SK-N-MC (cell line): ENCODE results near the gene SSR3.

Experiments
- DNase-seq: peaks from one replicate; pipeline ENCODE4 v3.0.0-alpha.2; 2011; ENCODE audit warnings: low read depth, low spot score
- H3K27ac ChIP-seq: fragments of 200-600 bp; sonication (generic); 2 replicates; pipeline ENCODE4 v1.5.1; 2016; ENCODE audit warnings: mixed run types
- H3K36me3 ChIP-seq: fragments of 200-600 bp; sonication (generic); 2 replicates; pipeline ENCODE4 v1.6.1; 2017; ENCODE audit warnings: antibody characterized with exemption, low read length, mixed read lengths; ENCODE audit not compliant: insufficient read depth
- H3K4me3 ChIP-seq: fragments of 200-600 bp; sonication (generic); 2 replicates; pipeline ENCODE4 v1.5.1; 2016
- H3K9ac ChIP-seq: fragments of 200-600 bp; sonication (generic); 2 replicates; pipeline ENCODE4 v1.8.0; 2017; ENCODE audit warnings: mixed run types, mixed read lengths; ENCODE audit not compliant: insufficient read length
- H3K9me3 ChIP-seq: fragments of 200-600 bp; sonication (generic); 2 replicates; pipeline ENCODE4 v1.6.1; 2017; ENCODE audit warnings: low read depth, mild to moderate bottlenecking, antibody characterized with exemption, low read length, moderate library complexity, mixed read lengths
- EZH2 ChIP-seq: fragments of 200-600 bp; sonication (generic); IDR thresholded peaks from one replicate; pipeline ENCODE4 v1.6.1; 2017; ENCODE audit warnings: antibody characterized with exemption
- FOXP2 ChIP-seq: optimal IDR thresholded peaks from 2 replicates; pipeline ENCODE3; 2011; ENCODE audit warnings: mild to moderate bottlenecking, moderate library complexity; ENCODE audit not compliant: insufficient read depth; ENCODE audit errors: extremely low read length, control extremely low read depth
- POLR2AphosphoS5 ChIP-seq: IDR thresholded peaks from 2 replicates; pipeline ENCODE4 v1.6.1; 2012; ENCODE audit warnings: mild to moderate bottlenecking, low read depth, low read length, borderline replicate concordance

Gene SSR3

DNA sequence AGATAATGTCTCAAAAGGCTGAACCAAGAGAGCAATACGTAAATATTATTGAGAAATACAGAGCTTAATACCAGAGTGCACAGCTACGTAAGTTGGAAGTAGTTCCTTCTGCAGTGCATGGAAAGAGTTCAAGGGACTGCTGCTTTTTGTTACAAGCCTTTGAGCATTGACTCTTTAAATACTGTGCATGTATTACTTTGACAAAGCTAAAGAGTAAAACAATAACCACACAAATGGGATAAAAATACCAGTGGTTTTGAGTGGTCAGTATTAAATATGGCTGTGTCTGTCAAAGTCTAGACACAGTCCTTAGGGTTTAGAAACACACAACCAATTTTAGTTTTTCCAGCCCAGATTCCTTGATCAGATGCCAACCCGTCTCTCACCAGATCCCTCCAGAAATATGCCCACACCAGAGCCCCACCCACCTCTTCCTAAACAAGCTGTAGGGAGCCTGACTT lies 62.1 kb downstream of the SSR3 start:
- no peak for TF ChIP-seq POLR2AphosphoS5
- TF ChIP-seq EZH2, result no peak
- no peak for TF ChIP-seq FOXP2
- H3K9ac ChIP-seq, result no peak overlapping the region
- no peak overlapping the region for H3K27ac ChIP-seq
- H3K4me3 ChIP-seq, result no peak overlapping the region
- no peaks in the 10 kb centered on the region for H3K9me3 ChIP-seq
- H3K36me3 ChIP-seq, result no peaks in the 10 kb centered on the region
- no peak for DNase-seq

DNA sequence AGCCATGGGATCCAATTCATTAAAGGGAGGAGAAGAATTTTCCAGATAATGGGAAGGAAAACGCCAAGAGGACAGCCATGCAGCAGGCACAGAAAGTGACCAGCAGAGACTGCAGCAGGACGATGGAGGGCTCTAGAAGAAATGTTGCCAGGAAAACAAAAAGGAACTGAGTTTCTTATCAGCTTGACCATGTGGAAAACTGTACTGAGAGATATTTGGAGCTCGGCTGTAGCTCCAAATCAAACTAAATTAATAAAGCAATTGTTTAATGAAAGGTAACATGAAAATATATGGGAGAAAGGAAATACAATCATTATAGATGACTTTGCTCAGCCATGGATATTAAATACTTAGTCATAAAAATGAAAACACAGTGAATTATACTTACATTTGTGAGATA lies 63.7 kb downstream of the SSR3 start:
- Histone ChIP-seq H3K4me3 (no peak overlapping the region), H3K9me3 (no peaks in the 10 kb centered on the region), H3K36me3 (no peaks in the 10 kb centered on the region), H3K9ac (no peak overlapping the region), H3K27ac (no peak overlapping the region)
- TF ChIP-seq FOXP2 (no peak), EZH2 (no peak), POLR2AphosphoS5 (no peak)
- no peak for DNase-seq
